ENCODE data around the gene KLF4. TPM values are rescaled to one million over a fixed set of nuclear protein-coding genes. Genes with fewer than 3 reads are reported as not detected.

KLF4 gene
- total RNA-seq, 1 experiment from 2014 or later: 1.9 TPM

- Histone ChIP-seq H3K27me3 (no peaks in the 10 kb centered on the region), H3K4me3 (no peak overlapping the region), H3K36me3 (no peaks in the 10 kb centered on the region), H3K9me3 (no peaks in the 10 kb centered on the region)
- no peak for DNase-seq
Observed at GRCh38 chr9:107435415-107435814, 54.2 kb downstream of the KLF4 start.

Other genes with a start within 250 kb of the KLF4 start
- 166 and 169 TPM in 2 replicates for gene RAD23B, start 206.5 kb downstream of the KLF4 start, total RNA-seq (2014; rRNA removed; shearing (Covaris generic); ENCODE audit: low replicate concordance)